Putamen (tissue), 1 donor: ENCODE measurements around the gene DTNBP1.
A peak's percentile ranks its signal among the peaks of the same experiment; 100 is the strongest.

Source experiments
- DNase-seq: peaks from one replicate; pipeline ENCODE4 v3.0.0-alpha.2; 2016; ENCODE audit warnings: low spot score

Gene DTNBP1

DNA sequence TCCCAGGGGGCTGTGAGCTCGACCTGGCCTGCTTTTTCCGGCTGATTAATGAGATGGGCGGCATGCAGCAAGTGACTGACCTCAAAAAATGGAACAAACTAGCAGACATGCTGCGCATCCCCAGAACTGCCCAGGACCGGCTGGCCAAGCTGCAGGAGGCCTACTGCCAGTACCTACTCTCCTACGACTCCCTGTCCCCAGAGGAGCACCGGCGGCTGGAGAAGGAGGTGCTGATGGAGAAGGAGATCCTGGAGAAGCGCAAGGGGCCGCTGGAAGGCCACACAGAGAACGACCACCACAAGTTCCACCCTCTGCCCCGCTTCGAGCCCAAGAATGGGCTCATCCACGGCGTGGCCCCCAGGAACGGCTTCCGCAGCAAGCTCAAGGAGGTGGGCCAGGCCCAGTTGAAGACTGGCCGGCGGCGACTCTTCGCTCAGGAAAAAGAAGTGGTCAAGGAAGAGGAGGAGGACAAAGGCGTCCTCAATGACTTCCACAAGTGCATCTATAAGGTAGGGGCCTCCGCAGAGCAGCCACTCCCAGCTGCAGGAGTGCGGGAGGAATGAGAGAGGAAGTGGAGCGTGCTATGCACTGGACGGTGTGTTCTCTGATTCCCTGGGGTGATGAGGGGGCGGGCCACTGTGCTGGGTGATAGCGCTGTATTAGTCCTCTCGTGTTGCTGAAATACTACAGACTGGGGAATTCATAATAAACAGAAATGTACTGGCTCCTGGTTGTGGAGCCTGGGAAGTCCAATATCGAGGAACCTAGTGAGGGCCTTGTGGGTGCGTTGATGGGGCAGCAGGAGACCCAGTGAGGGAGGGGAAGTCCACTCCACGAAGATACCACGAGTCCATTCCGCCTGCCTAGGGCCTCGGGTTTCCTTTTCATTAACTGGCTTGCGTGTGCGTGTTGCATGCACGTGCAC lies 161.7 kb downstream of the DTNBP1 start:
- DNase-seq: no peak

DNA sequence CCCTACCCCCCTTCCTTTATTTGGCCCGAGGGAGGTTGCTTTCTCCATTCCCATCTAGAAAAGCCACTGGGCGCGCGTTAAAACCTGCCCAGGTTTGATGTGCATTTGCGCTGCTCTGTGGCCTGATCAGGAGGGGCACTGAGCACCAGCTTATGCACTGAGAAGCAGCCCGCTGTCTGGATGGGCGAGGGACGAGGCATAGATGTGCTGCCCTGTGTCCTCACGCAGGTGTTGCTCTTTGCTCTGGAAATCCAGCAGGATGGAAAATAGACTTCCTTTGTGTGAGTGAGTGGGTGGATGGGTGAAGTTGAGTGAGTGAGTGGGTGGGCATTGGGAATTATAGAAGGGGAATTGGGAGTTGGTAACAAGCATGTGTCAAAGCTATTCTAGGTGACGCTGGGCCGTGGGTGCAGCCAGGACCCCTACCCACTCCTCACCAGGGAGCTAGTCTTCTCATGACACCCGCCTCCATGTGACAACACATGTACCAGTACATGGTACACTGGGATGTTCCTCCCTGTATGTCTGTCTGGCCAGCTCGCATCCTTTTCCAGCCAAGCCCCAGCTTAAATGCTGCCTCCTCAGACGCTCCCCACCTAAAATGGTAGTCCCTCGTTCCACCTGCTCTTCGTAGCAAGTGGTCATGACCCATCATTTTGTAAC lies 162.6 kb downstream of the DTNBP1 start:
- no peak for DNase-seq

DNA sequence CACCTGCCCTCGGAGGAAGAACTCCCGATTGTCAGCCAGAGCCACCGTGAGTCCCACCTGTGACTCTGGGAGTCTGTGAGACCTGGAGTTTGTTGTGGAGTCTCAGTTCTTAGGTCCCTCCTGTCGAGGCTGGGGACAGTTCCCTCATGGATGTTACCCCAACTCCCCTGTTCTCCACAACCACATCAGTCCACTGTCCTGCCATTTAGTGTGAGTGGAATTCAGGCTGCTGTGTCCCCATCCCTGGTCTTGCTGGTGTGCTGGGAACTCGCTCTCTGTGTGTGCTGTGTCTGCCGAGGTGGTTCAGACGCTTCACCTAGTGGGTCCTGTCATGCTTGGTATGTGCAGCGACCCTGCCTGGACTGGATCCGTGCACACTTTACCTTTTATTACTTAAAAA lies 163.2 kb downstream of the DTNBP1 start:
- DNase-seq: no peak

DNA sequence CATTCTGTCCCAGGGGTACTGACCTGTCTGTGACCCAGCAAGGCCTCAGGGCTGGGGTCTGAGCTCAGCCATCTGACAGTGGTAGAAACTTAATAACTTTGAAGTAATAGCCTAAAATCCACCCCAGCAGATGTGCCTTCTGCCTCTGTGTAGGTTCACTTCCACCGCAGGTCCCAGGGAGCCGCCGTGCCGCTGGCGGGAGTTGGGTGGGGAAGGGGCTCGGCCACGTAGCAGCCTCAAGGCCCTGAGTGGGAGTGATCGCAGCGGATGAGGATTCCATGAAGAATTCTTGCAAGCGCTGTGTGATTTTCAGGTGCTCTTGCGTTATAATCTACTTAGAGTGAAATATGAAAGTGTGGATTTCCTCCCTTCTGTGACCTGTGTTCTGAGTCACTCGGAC lies 163.7 kb downstream of the DTNBP1 start:
- no peak for DNase-seq

DNA sequence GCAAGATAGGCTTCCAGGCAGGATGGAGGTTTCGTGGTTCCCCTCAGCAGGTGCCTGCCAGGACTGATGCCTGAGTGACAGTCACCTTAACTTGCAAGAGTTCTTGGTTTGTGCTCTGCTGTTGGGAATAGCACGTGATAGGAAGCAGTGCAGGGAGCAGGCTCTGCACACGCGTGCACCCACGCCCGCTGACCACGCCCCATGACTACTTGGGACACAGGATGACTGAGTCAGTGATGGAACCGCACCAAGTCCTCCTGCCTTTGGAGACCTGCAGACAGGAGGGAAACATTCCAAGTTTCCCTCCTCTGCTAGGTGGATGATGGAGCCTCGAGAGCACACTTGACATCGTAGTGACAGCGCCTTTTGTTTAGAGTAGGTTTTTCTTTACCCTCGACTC lies 164.2 kb downstream of the DTNBP1 start:
- DNase-seq: no peak

DNA sequence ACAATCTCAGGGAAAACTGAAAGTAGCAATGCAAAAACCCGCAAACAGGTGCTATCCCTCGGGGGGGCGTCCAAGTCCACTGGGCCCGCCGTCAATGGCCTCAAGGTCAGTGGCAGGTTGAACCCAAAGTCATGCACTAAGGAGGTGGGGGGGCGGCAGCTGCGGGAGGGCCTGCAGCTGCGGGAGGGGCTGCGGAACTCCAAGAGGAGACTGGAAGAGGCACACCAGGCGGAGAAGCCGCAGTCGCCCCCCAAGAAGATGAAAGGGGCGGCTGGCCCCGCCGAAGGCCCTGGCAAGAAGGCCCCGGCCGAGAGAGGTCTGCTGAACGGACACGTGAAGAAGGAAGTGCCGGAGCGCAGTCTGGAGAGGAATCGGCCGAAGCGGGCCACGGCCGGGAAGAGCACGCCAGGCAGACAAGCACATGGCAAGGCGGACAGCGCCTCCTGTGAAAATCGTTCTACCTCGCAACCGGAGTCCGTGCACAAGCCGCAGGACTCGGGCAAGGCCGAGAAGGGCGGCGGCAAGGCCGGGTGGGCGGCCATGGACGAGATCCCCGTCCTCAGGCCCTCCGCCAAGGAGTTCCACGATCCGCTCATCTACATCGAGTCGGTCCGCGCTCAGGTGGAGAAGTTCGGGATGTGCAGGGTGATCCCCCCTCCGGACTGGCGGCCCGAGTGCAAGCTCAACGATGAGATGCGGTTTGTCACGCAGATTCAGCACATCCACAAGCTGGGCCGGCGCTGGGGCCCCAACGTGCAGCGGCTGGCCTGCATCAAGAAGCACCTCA lies 166.3 kb downstream of the DTNBP1 start:
- DNase-seq: no peak

DNA sequence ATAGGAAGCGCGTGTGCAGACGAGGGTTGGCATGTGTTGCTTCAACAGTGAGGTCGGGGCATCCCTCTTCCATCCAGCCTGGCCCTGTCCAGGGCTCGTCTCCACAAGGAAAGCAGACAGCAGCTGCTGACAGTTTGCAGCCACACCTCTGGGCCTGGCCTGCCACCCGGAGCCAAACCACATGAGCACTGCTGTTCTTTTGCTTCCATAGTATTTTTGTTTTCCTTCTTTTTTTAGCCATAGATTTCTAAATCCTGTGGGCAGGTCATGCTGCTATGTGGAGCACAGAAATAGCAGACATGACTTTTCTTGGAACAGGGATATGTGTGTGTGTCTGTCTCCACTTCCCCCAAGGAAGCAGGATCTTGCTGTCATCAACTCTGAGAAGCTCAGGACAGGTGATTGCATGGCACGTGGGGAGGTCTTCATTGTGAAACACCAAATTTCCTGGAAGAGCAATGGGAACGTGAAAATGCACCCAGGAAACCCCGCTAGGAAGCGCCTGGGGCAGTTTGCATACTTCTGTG lies 167.4 kb downstream of the DTNBP1 start:
- no peak for DNase-seq

DNA sequence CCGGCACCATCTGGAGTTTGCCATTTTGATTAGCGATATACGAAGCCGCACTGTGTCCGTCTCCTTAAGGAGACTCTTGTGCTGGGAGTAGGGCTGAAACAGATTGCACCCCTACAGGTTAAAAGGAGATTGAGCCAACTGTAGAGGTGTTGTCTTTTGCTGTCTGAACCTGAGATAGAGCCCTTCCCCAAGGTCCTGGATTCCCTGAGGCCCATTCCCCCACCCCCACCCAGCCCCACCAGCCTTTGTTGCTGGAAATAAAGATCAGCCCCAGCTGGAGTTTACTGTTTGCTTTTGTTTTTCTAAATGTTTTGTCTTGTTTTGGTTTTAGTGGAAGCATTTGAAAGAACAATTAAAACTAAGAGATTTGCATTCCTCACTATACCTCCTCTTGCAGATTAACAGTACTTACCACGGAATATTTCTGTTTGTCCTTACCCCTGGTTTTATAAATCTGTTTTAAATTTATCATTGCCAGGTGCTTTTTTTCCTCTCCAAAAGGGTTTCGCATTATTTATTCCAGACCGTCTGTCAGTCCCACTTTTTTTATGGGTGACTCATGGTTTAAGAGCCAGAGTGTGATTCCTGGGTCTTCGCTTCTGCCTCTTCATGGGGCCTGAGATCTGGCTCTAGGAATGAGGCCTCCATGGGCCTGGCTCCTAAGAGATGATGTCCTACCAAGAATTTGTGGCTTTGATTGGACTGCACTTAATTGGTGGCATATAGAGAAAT lies 169.2 kb downstream of the DTNBP1 start:
- DNase-seq: no peak

DNA sequence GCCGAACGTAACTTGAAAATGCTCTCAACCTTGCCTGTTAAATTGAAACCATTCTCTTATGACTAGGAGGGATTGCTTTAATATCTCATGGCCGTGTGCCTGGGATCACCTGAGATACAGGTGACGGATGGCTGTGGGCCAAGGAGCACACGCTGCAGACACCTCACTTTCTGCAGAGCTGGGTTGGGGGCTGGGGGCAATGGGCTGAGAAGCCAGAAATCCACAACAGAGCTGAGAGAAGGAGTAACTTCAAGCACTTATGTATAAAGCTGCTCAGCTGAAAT lies 170.9 kb downstream of the DTNBP1 start:
- DNase-seq: no peak

DNA sequence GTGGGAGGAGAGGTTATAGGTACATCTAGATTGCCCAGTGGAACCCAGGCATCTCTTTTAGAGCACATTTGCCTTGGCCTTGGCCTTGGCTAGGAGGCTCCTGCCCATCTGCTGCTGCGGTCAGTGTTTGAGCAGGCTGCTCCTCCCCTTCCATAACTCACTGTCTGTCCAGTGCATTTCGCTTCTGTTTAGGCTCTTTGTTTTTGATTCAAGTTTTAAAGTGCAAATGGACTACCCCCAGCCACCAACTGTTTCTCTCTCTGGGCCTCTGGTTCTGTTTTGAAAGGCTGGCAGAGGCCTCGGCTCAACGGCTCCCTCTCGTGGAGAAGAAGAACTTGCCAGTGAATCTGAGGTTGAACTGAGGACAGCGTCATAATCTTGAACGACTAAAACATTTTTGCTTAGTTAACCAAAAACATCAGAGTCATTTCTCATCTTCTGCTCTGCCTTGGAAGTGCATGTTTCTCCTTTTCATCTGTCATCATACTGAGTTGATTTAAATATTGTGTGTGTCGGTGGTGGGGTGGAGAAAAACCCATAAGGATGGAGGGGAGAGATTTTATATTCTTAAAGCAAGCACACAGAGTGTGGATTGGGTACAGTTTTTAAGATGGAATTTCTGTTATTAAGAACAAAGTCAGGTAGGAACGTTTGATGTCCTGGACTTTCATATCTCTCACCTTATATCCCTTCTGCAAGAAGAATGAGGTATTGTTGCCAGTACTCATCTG lies 171.4 kb downstream of the DTNBP1 start:
- DNase-seq: peak; percentile 92

DNA sequence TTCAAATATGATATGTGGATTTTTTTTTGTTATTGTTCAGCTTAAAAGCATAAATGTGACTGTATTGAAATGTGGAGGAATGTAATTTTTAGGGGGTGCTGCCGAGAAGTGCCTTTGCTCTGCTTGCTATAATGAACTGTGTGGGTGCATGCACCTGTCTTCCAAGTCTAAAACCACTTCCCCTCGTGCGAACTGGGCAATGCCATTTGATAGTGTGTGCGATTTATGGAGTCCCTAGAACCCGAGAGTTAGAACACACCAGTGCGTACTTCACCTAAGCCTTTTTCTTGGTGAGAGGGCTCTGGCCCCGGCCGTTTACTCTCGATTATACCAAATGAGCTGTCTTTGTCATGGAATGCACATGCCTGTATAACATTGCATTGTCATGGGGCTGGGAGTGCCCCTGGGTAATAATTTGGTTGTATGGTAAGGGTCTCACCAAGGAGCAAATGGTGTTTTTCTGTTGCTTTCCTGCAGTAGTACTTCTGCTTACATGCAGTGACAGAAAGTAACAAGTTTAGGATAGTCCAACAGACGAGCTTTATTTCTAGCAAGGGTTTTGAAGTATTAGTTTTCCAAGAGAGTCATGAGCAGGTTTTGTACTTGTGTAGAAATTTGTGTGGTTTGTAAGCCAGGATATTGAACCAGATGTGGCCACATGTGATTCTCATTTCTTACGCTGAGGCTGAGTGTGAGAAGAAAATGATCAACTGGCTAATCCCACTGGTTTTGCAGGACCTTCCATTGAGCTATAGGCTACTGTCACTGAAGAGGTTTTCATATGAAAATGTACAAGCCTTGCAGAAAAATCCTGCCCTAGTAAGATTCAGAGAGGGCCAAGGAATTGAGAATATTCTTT lies 172.4 kb downstream of the DTNBP1 start:
- no peak for DNase-seq

DNA sequence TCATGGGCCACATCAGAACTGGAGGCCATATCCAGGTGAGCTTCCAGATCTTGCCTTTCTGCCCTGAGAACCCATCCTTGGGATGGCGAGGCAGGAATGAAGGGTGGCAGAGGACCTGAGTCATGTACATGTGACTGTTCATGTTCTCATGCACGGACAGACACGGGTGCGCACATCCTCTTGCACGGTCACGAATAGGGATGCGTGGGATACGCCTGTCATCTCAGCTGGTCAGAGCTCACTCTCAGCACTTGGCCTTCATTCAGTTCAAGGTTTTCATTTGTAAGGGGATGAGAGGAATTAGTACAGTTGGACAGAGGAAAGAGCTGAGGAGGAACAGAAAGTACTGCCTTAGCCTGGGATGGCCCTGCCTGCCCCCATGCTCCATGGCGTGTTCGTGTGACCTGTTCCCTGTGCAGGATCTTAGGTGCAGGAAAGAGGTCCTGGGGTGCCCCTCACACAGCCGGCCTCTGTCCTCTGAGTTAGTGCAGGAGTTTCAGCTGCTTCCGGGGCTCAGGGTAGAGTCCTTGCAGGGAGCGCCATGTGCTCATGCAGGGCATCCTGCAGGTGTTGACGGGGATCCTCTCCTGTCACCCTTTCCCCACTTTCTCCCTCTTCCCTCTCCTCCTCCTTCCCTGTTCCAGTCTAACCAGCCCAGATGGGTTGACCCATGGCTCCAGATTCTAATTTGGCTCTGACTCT lies 173.4 kb downstream of the DTNBP1 start:
- no peak for DNase-seq

DNA sequence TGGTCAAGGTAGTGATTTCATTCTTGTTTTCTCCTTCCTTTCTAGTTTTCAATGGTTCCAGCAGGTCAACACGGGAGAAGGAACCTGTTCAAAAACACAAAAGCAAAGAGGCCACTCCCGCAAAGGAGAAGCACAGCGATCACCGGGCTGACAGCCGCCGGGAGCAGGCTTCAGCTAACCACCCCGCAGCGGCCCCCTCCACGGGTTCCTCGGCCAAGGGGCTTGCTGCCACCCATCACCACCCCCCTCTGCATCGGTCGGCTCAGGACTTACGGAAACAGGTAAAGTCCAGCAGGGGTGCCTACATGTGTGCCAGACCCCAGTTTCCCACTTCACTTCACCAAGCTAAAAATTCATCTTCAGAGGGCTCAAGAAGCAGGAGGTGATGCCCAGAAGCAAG lies 175.6 kb downstream of the DTNBP1 start:
- DNase-seq: no peak

DNA sequence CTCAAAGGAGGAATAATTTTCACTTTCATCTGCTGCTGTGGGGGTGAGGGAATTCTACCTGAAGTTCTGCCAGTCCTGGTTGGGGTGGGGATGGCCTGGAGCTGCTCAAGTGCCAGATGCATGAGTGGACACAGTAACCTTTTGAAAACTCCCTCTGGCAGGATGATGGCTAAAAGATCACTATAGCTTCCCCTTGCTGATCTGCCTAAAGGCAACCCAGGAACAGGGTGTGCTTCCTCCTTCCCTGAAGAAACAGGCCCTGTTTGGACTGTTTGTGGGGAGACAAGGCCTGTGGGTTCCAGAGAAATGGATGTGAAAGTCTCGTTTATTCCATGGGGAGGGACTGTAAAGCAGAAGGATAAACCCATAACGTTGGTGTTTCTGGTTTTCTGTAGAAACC lies 176.9 kb downstream of the DTNBP1 start:
- no peak for DNase-seq

DNA sequence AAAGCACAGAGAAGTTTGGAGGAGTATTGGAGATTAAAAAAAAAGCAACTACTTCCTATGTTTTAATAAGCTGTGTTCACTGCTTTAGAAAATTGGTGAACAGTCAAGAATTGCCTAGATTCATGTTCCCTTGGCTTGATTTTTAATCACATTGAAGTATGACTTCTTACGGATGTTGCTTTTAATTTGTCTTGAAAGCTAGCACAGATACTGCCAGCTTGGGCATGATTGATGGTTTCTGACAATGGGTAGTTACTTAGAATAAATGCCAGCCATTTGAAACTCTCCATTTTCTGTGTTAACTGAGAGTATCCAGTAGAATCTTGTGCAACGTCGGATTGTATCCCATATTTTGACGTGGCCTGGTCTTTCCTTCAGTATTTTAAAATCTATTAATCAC lies 178.0 kb downstream of the DTNBP1 start:
- no peak for DNase-seq

DNA sequence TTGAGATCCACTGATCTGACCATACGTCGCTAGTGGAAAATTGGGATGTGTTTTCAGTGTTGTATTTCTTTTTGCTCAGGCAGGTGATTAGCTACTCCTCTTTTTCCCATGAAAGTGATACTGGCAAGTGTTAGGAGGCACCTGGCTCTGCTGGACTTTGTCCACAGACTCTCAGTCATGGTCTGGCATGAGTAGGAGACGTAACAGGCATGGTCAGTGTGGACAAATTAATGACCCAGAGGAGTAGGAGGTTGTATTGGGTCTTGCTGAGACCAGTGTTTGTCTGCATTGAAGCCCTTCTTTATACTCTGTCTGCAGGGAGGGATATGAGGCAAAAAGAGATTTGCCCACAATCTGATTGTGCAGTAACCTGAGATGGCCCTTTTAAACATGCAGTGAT lies 178.7 kb downstream of the DTNBP1 start:
- no peak for DNase-seq

DNA sequence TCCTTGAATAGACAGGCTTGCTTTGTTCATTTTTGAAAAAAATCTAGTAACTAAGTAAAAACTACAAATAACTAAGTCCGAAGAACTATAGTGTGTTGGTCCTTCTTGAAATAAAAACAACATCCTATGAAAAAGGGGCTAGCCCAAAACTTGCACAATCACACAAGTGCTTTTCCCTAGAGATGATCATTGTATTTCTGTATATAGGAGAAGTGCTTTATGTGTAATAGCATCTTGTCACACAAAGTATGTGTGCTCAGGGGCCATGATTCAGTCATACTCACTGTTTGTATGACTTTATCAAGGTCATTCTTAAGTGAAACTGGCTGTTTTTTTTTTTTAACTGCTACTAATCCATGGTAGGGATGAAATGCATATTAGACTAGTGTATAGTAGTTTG lies 179.8 kb downstream of the DTNBP1 start:
- no peak for DNase-seq

DNA sequence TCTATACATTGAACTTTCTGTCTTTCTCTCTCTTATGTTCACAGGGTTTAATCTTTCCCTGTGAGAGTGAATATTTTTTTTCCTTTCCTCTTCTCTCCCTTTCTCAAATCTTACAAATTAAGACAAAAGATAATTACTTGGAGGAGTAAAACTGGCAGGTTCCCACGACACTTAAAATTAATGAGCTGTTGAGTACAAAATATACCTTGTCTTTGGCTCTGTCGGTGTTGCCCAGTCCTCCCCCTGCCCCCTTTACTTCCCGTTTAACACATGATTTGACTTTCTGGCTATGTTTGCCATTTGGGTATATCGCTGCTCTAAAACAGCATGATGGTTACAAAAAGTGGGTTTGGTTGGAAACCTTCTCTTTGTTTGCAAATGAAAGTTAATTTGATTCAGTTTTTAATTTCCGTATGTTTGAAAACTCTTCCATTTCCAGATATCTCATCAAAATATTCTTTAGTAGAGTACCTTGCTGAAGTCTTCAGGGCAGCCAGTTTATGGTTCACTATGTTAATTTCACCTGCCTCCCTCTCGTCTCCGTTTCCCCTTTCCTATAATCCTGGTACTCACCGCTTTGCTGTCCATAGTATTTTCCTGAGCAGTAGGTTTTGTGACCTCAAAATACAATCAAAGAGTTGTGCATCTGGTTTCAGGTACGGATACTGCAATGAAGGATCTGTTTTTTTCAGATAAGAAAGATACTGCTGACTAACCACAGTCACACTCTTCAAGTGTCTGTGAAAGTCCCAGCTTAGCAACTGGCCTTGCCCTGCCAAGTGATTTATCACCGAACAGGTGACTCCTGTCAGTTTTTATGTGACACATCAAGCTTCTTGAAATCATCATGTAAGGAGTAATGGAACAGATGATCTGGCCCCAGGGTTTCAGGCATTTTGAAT lies 181.2 kb downstream of the DTNBP1 start:
- no peak for DNase-seq

DNA sequence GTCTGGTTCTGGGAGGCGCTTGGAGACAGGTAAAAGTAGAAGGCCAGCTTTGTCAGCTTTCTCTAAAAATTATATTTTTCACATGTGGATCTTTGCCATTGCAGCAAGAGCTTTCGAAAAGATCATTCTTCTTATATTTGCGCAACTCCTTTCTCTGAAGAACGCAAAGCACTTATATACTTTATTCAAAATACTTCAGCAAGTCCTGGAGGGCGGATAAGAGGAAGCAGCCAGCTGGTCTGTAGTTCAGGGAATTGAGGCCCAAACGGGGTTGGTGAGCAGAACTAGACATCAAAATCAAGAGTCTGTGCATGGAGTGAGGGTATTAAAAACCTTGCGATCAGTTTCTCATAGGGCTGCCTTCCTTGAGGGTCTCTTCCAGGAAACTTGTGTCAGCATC lies 182.3 kb downstream of the DTNBP1 start:
- DNase-seq: no peak
